Fibroblast of upper back skin (primary cell): ENCODE data around the gene HRAS.

Experiments
- DNase-seq: peaks from one replicate; pipeline ENCODE4 v3.0.0-alpha.2; 2013

HRAS gene

GRCh38 chr11:506995-507726, 28.2 kb downstream of the HRAS start, which contains the start of gene RNH1:
Gene RNH1, minus strand, starts transcription at chr11:507242. Its CDS starts 5,080 bp downstream, at chr11:502162.
- DNase-seq = peak; percentile 95

GRCh38 chr11:506238-506994, 29.0 kb downstream of the HRAS start:
- peak; percentile 97 for DNase-seq

GRCh38 chr11:504994-505344, 30.4 kb downstream of the HRAS start:
- DNase-seq = peak; percentile 34

GRCh38 chr11:504053-504993, 31.1 kb downstream of the HRAS start:
- DNase-seq = no peak

- DNase-seq = peak; percentile 38
Observed at GRCh38 chr11:503179-503981, 32.0 kb downstream of the HRAS start.

GRCh38 chr11:502288-503178, 32.8 kb downstream of the HRAS start:
- DNase-seq = no peak

GRCh38 chr11:501683-502287, 33.6 kb downstream of the HRAS start:
- DNase-seq = no peak

- no peak for DNase-seq
Observed at GRCh38 chr11:501001-501682, 34.2 kb downstream of the HRAS start.

- no peak for DNase-seq
Observed at GRCh38 chr11:499201-500076, 35.9 kb downstream of the HRAS start.

GRCh38 chr11:498297-499181, 36.8 kb downstream of the HRAS start:
- no peak for DNase-seq

- no peak for DNase-seq
Observed at GRCh38 chr11:497565-498296, 37.6 kb downstream of the HRAS start.

- no peak for DNase-seq
Observed at GRCh38 chr11:496834-497564, 38.4 kb downstream of the HRAS start.

GRCh38 chr11:495537-495931, 39.8 kb downstream of the HRAS start:
- DNase-seq = no peak

GRCh38 chr11:494761-495536, 40.4 kb downstream of the HRAS start:
- no peak for DNase-seq

- no peak for DNase-seq
Observed at GRCh38 chr11:492427-493226, 42.7 kb downstream of the HRAS start.
